Fibroblast of gingiva (primary cell): Measurements from ENCODE around the gene RYK.

Source experiments
- DNase-seq: peaks from one replicate; pipeline ENCODE4 v3.0.0-alpha.2; 2011; ENCODE audit warnings: low read depth

Gene RYK

GRCh38 chr3:134148534-134148933, 102.1 kb downstream of the RYK start:
- no peak for DNase-seq

- no peak for DNase-seq
Observed at GRCh38 chr3:134147411-134147810, 103.2 kb downstream of the RYK start.

GRCh38 chr3:134146666-134147065, 104.0 kb downstream of the RYK start:
- DNase-seq: no peak

- no peak for DNase-seq
Observed at GRCh38 chr3:134145183-134145582, 105.5 kb downstream of the RYK start.

- DNase-seq: no peak
Observed at GRCh38 chr3:134144694-134145093, 106.0 kb downstream of the RYK start.

GRCh38 chr3:134143828-134144401, 106.7 kb downstream of the RYK start:
- DNase-seq: no peak

GRCh38 chr3:134136604-134137003, 114.1 kb downstream of the RYK start:
- no peak for DNase-seq

GRCh38 chr3:134134698-134135415, 115.8 kb downstream of the RYK start:
- DNase-seq: no peak

GRCh38 chr3:134134240-134134639, 116.4 kb downstream of the RYK start:
- no peak for DNase-seq

- DNase-seq: no peak
Observed at GRCh38 chr3:134132961-134133360, 117.7 kb downstream of the RYK start.

GRCh38 chr3:134126153-134126552, 124.5 kb downstream of the RYK start:
- DNase-seq: no peak

GRCh38 chr3:134114726-134115125, 135.9 kb downstream of the RYK start:
- no peak for DNase-seq

GRCh38 chr3:134111616-134112015, 139.0 kb downstream of the RYK start:
- DNase-seq: no peak

GRCh38 chr3:134110963-134111362, 139.7 kb downstream of the RYK start:
- no peak for DNase-seq
